ENCODE measurements around the gene BEGAIN. TPM values are rescaled to one million over a fixed set of nuclear protein-coding genes. Genes with fewer than 3 reads are reported as not detected.

The BEGAIN gene
- total RNA-seq, 1 experiment from 2014 or later = 7.0 TPM

GRCh38 chr14:100609941-100610391 lies 22.7 kb upstream of the BEGAIN start:
- DNase-seq (ENCODE audit: unreplicated experiment) = no peak
- Mint-ChIP-seq H3K36me3 (ENCODE audit: insufficient read depth, unreplicated experiment) (no peaks in the 10 kb centered on the region), H3K27me3 (ENCODE audit: insufficient read depth, unreplicated experiment) (peaks cover 11% of the 10 kb centered on the region), H3K4me3 (ENCODE audit: unreplicated experiment) (no peak overlapping the region), H3K27ac (ENCODE audit: low read depth, unreplicated experiment) (no peak overlapping the region), H3K9me3 (ENCODE audit: unreplicated experiment) (no peaks in the 10 kb centered on the region), H3K4me1 (ENCODE audit: insufficient read depth, unreplicated experiment) (no peaks in the 10 kb centered on the region)
- ChIA-PET CTCF (no interaction called here), POLR2A (no interaction called here)
- TF ChIP-seq CTCF (IDR thresholded peaks at IDR 0.05; ENCODE audit: unreplicated experiment) = no peak
- intact Hi-C loops (cut with micrococcal nuclease) = no loop called here
- BruUV-seq (replicated peaks) = no TSS peak

GRCh38 chr14:100609331-100609870 lies 22.2 kb upstream of the BEGAIN start:
- H3K4me1 Mint-ChIP-seq (ENCODE audit: insufficient read depth, unreplicated experiment) = no peaks in the 10 kb centered on the region
- POLR2A ChIA-PET = no interaction called here
- no peaks in the 10 kb centered on the region for H3K9me3 Mint-ChIP-seq (ENCODE audit: unreplicated experiment)
- no peaks in the 10 kb centered on the region for H3K36me3 Mint-ChIP-seq (ENCODE audit: insufficient read depth, unreplicated experiment)
- no TSS peak for BruUV-seq (replicated peaks)
- no peak for DNase-seq (ENCODE audit: unreplicated experiment)
- no peak overlapping the region for H3K27ac Mint-ChIP-seq (ENCODE audit: low read depth, unreplicated experiment)
- H3K4me3 Mint-ChIP-seq (ENCODE audit: unreplicated experiment) = no peak overlapping the region
- CTCF ChIA-PET = no interaction called here
- intact Hi-C loops (cut with micrococcal nuclease) = no loop called here
- TF ChIP-seq CTCF (IDR thresholded peaks at IDR 0.05; ENCODE audit: unreplicated experiment) = no peak
- peaks cover 11% of the 10 kb centered on the region for H3K27me3 Mint-ChIP-seq (ENCODE audit: insufficient read depth, unreplicated experiment)

- Mint-ChIP-seq H3K9me3 (ENCODE audit: unreplicated experiment) (no peaks in the 10 kb centered on the region), H3K27me3 (ENCODE audit: insufficient read depth, unreplicated experiment) (peaks cover 14% of the 10 kb centered on the region), H3K27ac (ENCODE audit: low read depth, unreplicated experiment) (no peak overlapping the region), H3K36me3 (ENCODE audit: insufficient read depth, unreplicated experiment) (no peaks in the 10 kb centered on the region), H3K4me3 (ENCODE audit: unreplicated experiment) (no peak overlapping the region), H3K4me1 (ENCODE audit: insufficient read depth, unreplicated experiment) (no peaks in the 10 kb centered on the region)
- intact Hi-C loops (cut with micrococcal nuclease) = no loop called here
- TF ChIP-seq CTCF (IDR thresholded peaks at IDR 0.05; ENCODE audit: unreplicated experiment) = no peak
- no peak for DNase-seq (ENCODE audit: unreplicated experiment)
- POLR2A ChIA-PET = no interaction called here
- CTCF ChIA-PET = no interaction called here
- BruUV-seq (replicated peaks) = no TSS peak
These were observed 21.5 kb upstream of the BEGAIN start for GRCh38 chr14:100608586-100609330.

GRCh38 chr14:100608064-100608463 lies 20.8 kb upstream of the BEGAIN start:
- CTCF ChIA-PET = no interaction called here
- POLR2A ChIA-PET = interaction anchor here (1.0 kb wide), 1 partner anchor 169 kb away, joined by 3 read pairs; no protein-coding TSS in a partner anchor
- no TSS peak for BruUV-seq (replicated peaks)
- Mint-ChIP-seq H3K4me3 (ENCODE audit: unreplicated experiment) (no peak overlapping the region), H3K9me3 (ENCODE audit: unreplicated experiment) (no peaks in the 10 kb centered on the region), H3K4me1 (ENCODE audit: insufficient read depth, unreplicated experiment) (no peaks in the 10 kb centered on the region), H3K27me3 (ENCODE audit: insufficient read depth, unreplicated experiment) (peaks cover 21% of the 10 kb centered on the region), H3K36me3 (ENCODE audit: insufficient read depth, unreplicated experiment) (no peaks in the 10 kb centered on the region), H3K27ac (ENCODE audit: low read depth, unreplicated experiment) (no peak overlapping the region)
- intact Hi-C loops (cut with micrococcal nuclease) = no loop called here
- TF ChIP-seq CTCF (IDR thresholded peaks at IDR 0.05; ENCODE audit: unreplicated experiment) = no peak
- DNase-seq (ENCODE audit: unreplicated experiment) = no peak
